B cell (primary cell): ENCODE measurements around the gene RARS2.

Experiments
- CTCF ChIP-seq: fragments of 200-600 bp; IDR thresholded peaks from one replicate; pipeline ENCODE4 v1.8.0; 2022; ENCODE audit warnings: antibody characterized with exemption, mild to moderate bottlenecking
- EZH2 ChIP-seq: IDR thresholded peaks from 2 replicates; pipeline ENCODE4 v1.6.1; 2012; ENCODE audit warnings: borderline replicate concordance, low read depth, mild to moderate bottlenecking, moderate library complexity, low read length; ENCODE audit not compliant: insufficient read depth, poor library complexity, severe bottlenecking

- no peak for TF ChIP-seq CTCF
- TF ChIP-seq EZH2: no peak
Measured at GRCh38 chr6:87544474-87544735, 45.4 kb downstream of the RARS2 start.
